ENCODE results near the gene CDK5. TPM values are rescaled to one million over a fixed set of nuclear protein-coding genes. Genes with fewer than 3 reads are reported as not detected.

Gene CDK5
- total and polyA plus RNA-seq, 9 of the 15 experiments (the other 6 are each of a cell fraction or from before 2014, with no cell fraction given), result 3.2 to 38.0 (median 27.5) TPM

- TF ChIP-seq ID3 (CRISPR knock-in tag; IDR thresholded peaks at IDR 0.05), result no peak
- no peak for TF ChIP-seq ID3 (tag; IDR thresholded peaks at IDR 0.05)
- TF ChIP-seq ZNF79 (CRISPR knock-in tag; IDR thresholded peaks at IDR 0.05; ENCODE audit: low read depth), result peak; percentile 66; the same call in 1 of the 2 replicates
- no peak for TF ChIP-seq POLR3A (IDR thresholded peaks at IDR 0.05; ENCODE audit: borderline replicate concordance, extremely low read depth, insufficient read depth, insufficient read length)
- TF ChIP-seq ZNF407 (IDR thresholded peaks at IDR 0.05; ENCODE audit: low read depth), result no peak
- no peak for TF ChIP-seq KLF10 (CRISPR knock-in tag; IDR thresholded peaks at IDR 0.05)
- peak; percentile 85; the same call in 1 of the 2 replicates for TF ChIP-seq TCF7 (IDR thresholded peaks at IDR 0.05; ENCODE audit: borderline replicate concordance)
- TF ChIP-seq PRPF4 (IDR thresholded peaks at IDR 0.05; ENCODE audit: insufficient read depth, low read depth, low read length, poor library complexity, severe bottlenecking), result no peak
- TF ChIP-seq ETV1 (tag; conservative IDR thresholded peaks at IDR 0.05; ENCODE audit: low read depth), result peak; percentile 91
- no peak for TF ChIP-seq ZNF518B (CRISPR knock-in tag; IDR thresholded peaks at IDR 0.05)
- no peak for TF ChIP-seq IFI16 (CRISPR knock-in tag; IDR thresholded peaks at IDR 0.05)
- no peak for TF ChIP-seq NFIX (CRISPR knock-in tag; IDR thresholded peaks at IDR 0.05; ENCODE audit: low read depth)
- TF ChIP-seq UBTF (IDR thresholded peaks at IDR 0.05; ENCODE audit: borderline replicate concordance in 1 of 2, low read depth in 2 of 2, low read length in 2 of 2), result no peak; a peak in 1 of 4 replicates
- TF ChIP-seq CC2D1A (IDR thresholded peaks at IDR 0.05), result no peak; the same call in 1 of the 2 replicates
Measured at GRCh38 chr7:151008143-151008510, 49.6 kb downstream of the CDK5 start (continued).

All from K562 (cell line).